Activated naive CD8-positive, alpha-beta T cell treated with anti-CD3 and anti-CD28 coated beads, Interleukin-2, amount 10 ng/mL, durations not matched to agents 7 days and 5 days (primary cell): ENCODE results near the gene CMC2. TPM values are rescaled to one million over a fixed set of nuclear protein-coding genes. Genes with fewer than 3 reads are reported as not detected.

Experiments
- ATAC-seq: fragments of 150-1000 bp; cut with Tn5 transposase; one replicate; pipeline ENCODE4 v1.10.0; 2021; ENCODE audit warnings: low read depth, moderate library complexity
- POLR2A ChIA-PET: fragments of 350-600 bp; sonication (Branson Sonifier 250); formaldehyde crosslinking; loops from one replicate; lab custom pipeline; 2021; ENCODE audit warnings: antibody characterized with exemption; lab: Charles Lee
- DNase-seq: peaks from one replicate; pipeline ENCODE4 v3.0.0; 2021
- H3K27ac Mint-ChIP-seq: one replicate; pipeline ENCODE4 v1.8.0; 2022; ENCODE audit warnings: mild to moderate bottlenecking, mixed read lengths
- H3K27me3 Mint-ChIP-seq: one replicate; pipeline ENCODE4 v1.8.0; 2022; ENCODE audit warnings: mild to moderate bottlenecking, moderate library complexity, mixed read lengths
- H3K36me3 Mint-ChIP-seq: one replicate; pipeline ENCODE4 v1.8.0; 2021; ENCODE audit warnings: mild to moderate bottlenecking, mixed read lengths
- H3K4me1 Mint-ChIP-seq: one replicate; pipeline ENCODE4 v1.8.0; 2021; ENCODE audit warnings: mixed read lengths
- H3K4me3 Mint-ChIP-seq: one replicate; pipeline ENCODE4 v1.8.0; 2022; ENCODE audit warnings: mild to moderate bottlenecking, moderate library complexity, mixed read lengths
- H3K9me3 Mint-ChIP-seq: one replicate; pipeline ENCODE4 v1.8.0; 2021; ENCODE audit warnings: mixed read lengths
- total RNA-seq, 2 experiments: library from RNA; stranded (reverse); gene quantifications; one replicate each; pipeline ENCODE4 v1.2.3, GENCODE V29; 2021

CMC2 gene
- total RNA-seq, 2 experiments from 2014 or later, result 72.3 to 73.0 TPM

- no peaks in the 10 kb centered on the region for H3K9me3 Mint-ChIP-seq
- peak; percentile 42 for ATAC-seq
- no peaks in the 10 kb centered on the region for H3K4me1 Mint-ChIP-seq
- no peaks in the 10 kb centered on the region for H3K27me3 Mint-ChIP-seq
- no peak overlapping the region for H3K27ac Mint-ChIP-seq
- POLR2A ChIA-PET, result no interaction called here
- DNase-seq, result no peak
- no peak overlapping the region for H3K4me3 Mint-ChIP-seq
- no peaks in the 10 kb centered on the region for H3K36me3 Mint-ChIP-seq
Observed at GRCh38 chr16:80948886-80949493, 57.7 kb downstream of the CMC2 start.

- Mint-ChIP-seq H3K36me3 (no peaks in the 10 kb centered on the region), H3K27me3 (no peaks in the 10 kb centered on the region), H3K4me1 (no peaks in the 10 kb centered on the region), H3K9me3 (no peaks in the 10 kb centered on the region), H3K4me3 (no peak overlapping the region), H3K27ac (no peak overlapping the region)
- ATAC-seq, result no peak
- POLR2A ChIA-PET, result no interaction called here
- no peak for DNase-seq
Observed at GRCh38 chr16:80947708-80948625, 58.7 kb downstream of the CMC2 start.

- Mint-ChIP-seq H3K27ac (no peak overlapping the region), H3K4me1 (no peaks in the 10 kb centered on the region), H3K27me3 (no peaks in the 10 kb centered on the region), H3K4me3 (no peak overlapping the region), H3K36me3 (no peaks in the 10 kb centered on the region), H3K9me3 (no peaks in the 10 kb centered on the region)
- POLR2A ChIA-PET, result no interaction called here
- ATAC-seq, result no peak
- DNase-seq, result no peak
Observed at GRCh38 chr16:80947239-80947638, 59.4 kb downstream of the CMC2 start.

GRCh38 chr16:80946481-80946880 lies 60.2 kb downstream of the CMC2 start:
- Mint-ChIP-seq H3K4me3 (no peak overlapping the region), H3K27me3 (no peaks in the 10 kb centered on the region), H3K9me3 (no peaks in the 10 kb centered on the region), H3K27ac (no peak overlapping the region), H3K36me3 (no peaks in the 10 kb centered on the region), H3K4me1 (no peaks in the 10 kb centered on the region)
- DNase-seq (no peak), ATAC-seq (no peak)
- POLR2A ChIA-PET, result no interaction called here

- POLR2A ChIA-PET, result no interaction called here
- ATAC-seq (no peak), DNase-seq (no peak)
- H3K36me3 Mint-ChIP-seq, result no peaks in the 10 kb centered on the region
- no peak overlapping the region for H3K27ac Mint-ChIP-seq
- no peaks in the 10 kb centered on the region for H3K9me3 Mint-ChIP-seq
- no peak overlapping the region for H3K4me3 Mint-ChIP-seq
- H3K27me3 Mint-ChIP-seq, result peaks cover 5% of the 10 kb centered on the region
- H3K4me1 Mint-ChIP-seq, result no peaks in the 10 kb centered on the region
Observed at GRCh38 chr16:80940069-80940856, 66.4 kb downstream of the CMC2 start.

GRCh38 chr16:80938879-80939260 lies 67.8 kb downstream of the CMC2 start:
- no peaks in the 10 kb centered on the region for H3K9me3 Mint-ChIP-seq
- DNase-seq, result no peak
- ATAC-seq, result no peak

GRCh38 chr16:80938004-80938878 lies 68.4 kb downstream of the CMC2 start:
- no peaks in the 10 kb centered on the region for H3K36me3 Mint-ChIP-seq
- H3K27ac Mint-ChIP-seq, result no peak overlapping the region
- no peak for ATAC-seq
- H3K9me3 Mint-ChIP-seq, result no peaks in the 10 kb centered on the region
- H3K4me3 Mint-ChIP-seq, result no peak overlapping the region
- no peak for DNase-seq
- no peaks in the 10 kb centered on the region for H3K4me1 Mint-ChIP-seq
- POLR2A ChIA-PET, result no interaction called here
- H3K27me3 Mint-ChIP-seq, result peaks cover 21% of the 10 kb centered on the region

More at GRCh38 chr16:80938879-80939260, 67.8 kb downstream of the CMC2 start:
- peaks cover 15% of the 10 kb centered on the region for H3K27me3 Mint-ChIP-seq
- H3K4me1 Mint-ChIP-seq, result no peaks in the 10 kb centered on the region
- H3K27ac Mint-ChIP-seq, result no peak overlapping the region
- POLR2A ChIA-PET, result no interaction called here
- no peak overlapping the region for H3K4me3 Mint-ChIP-seq
- H3K36me3 Mint-ChIP-seq, result no peaks in the 10 kb centered on the region

GRCh38 chr16:80936410-80936809 lies 70.3 kb downstream of the CMC2 start:
- Mint-ChIP-seq H3K4me1 (peaks cover 5% of the 10 kb centered on the region), H3K4me3 (no peak overlapping the region), H3K27me3 (peaks cover 34% of the 10 kb centered on the region), H3K36me3 (peaks cover 2% of the 10 kb centered on the region), H3K9me3 (no peaks in the 10 kb centered on the region), H3K27ac (no peak overlapping the region)
- DNase-seq (no peak), ATAC-seq (no peak)
- POLR2A ChIA-PET, result no interaction called here

GRCh38 chr16:80935691-80936090 lies 71.0 kb downstream of the CMC2 start:
- DNase-seq (no peak), ATAC-seq (no peak)
- POLR2A ChIA-PET, result no interaction called here
- H3K4me1 Mint-ChIP-seq, result peaks cover 5% of the 10 kb centered on the region
- no peaks in the 10 kb centered on the region for H3K9me3 Mint-ChIP-seq
- H3K4me3 Mint-ChIP-seq, result no peak overlapping the region
- H3K27ac Mint-ChIP-seq, result no peak overlapping the region
- peaks cover 2% of the 10 kb centered on the region for H3K36me3 Mint-ChIP-seq
- peaks cover 40% of the 10 kb centered on the region for H3K27me3 Mint-ChIP-seq

GRCh38 chr16:80932708-80933095 lies 74.0 kb downstream of the CMC2 start:
- Mint-ChIP-seq H3K27me3 (peaks cover 45% of the 10 kb centered on the region), H3K9me3 (no peaks in the 10 kb centered on the region), H3K4me3 (peak overlapping the region; percentile 45), H3K4me1 (peaks cover 5% of the 10 kb centered on the region), H3K27ac (no peak overlapping the region), H3K36me3 (peaks cover 2% of the 10 kb centered on the region)
- ATAC-seq (no peak), DNase-seq (no peak)
- POLR2A ChIA-PET, result no interaction called here

GRCh38 chr16:80931801-80932707 lies 74.6 kb downstream of the CMC2 start:
- peak overlapping the region; percentile 65 for H3K4me3 Mint-ChIP-seq
- peaks cover 45% of the 10 kb centered on the region for H3K27me3 Mint-ChIP-seq
- DNase-seq, result peak; percentile 41
- ATAC-seq, result peak; percentile 61
- peaks cover 2% of the 10 kb centered on the region for H3K36me3 Mint-ChIP-seq
- POLR2A ChIA-PET, result no interaction called here
- no peak overlapping the region for H3K27ac Mint-ChIP-seq
- H3K9me3 Mint-ChIP-seq, result no peaks in the 10 kb centered on the region
- peaks cover 5% of the 10 kb centered on the region for H3K4me1 Mint-ChIP-seq

- Mint-ChIP-seq H3K4me1 (no peaks in the 10 kb centered on the region), H3K9me3 (no peaks in the 10 kb centered on the region), H3K4me3 (no peak overlapping the region), H3K27ac (no peak overlapping the region), H3K27me3 (peaks cover 4% of the 10 kb centered on the region), H3K36me3 (no peaks in the 10 kb centered on the region)
- ATAC-seq (peak; percentile 60), DNase-seq (peak; percentile 60)
- POLR2A ChIA-PET, result no interaction called here
Observed at GRCh38 chr16:80924372-80924978, 82.2 kb downstream of the CMC2 start.
